HepG2 (cell line): ENCODE measurements around the gene GPR152. TPM values are rescaled to one million over a fixed set of nuclear protein-coding genes. Genes with fewer than 3 reads are reported as not detected.

ENCODE experiments used
- ATF1 ChIP-seq: IDR thresholded peaks from 2 replicates; pipeline ENCODE4 v1.6.1; 2016; ENCODE audit warnings: mild to moderate bottlenecking, control low read depth
- GTF3A ChIP-seq: sonication (generic); formaldehyde crosslinking; conservative IDR thresholded peaks from 2 replicates; pipeline ENCODE4 v1.4.0; 2020; ENCODE audit warnings: mild to moderate bottlenecking, missing genetic modification reagents
- MLLT10 ChIP-seq: sonication (generic); formaldehyde crosslinking; IDR thresholded peaks from 2 replicates; pipeline ENCODE4 v1.4.0; 2020; ENCODE audit warnings: missing genetic modification reagents
- SALL1 ChIP-seq: sonication (generic); formaldehyde crosslinking; IDR thresholded peaks from 2 replicates; pipeline ENCODE4 v1.8.0; 2022; ENCODE audit warnings: mild to moderate bottlenecking, missing genetic modification reagents
- TFE3 ChIP-seq: IDR thresholded peaks from 2 replicates; pipeline ENCODE4 v1.6.1; 2016
- ZBTB37 ChIP-seq: sonication (generic); formaldehyde crosslinking; IDR thresholded peaks from 2 replicates; pipeline ENCODE4 v1.4.0; 2020; ENCODE audit warnings: mild to moderate bottlenecking, missing genetic modification reagents
- ZNF678 ChIP-seq: sonication (generic); formaldehyde crosslinking; IDR thresholded peaks from 2 replicates; pipeline ENCODE4 v1.4.0; 2020; ENCODE audit warnings: mild to moderate bottlenecking, missing genetic modification reagents
- ZSCAN22 ChIP-seq: sonication (generic); formaldehyde crosslinking; IDR thresholded peaks from 2 replicates; pipeline ENCODE4 v1.4.0; 2020; ENCODE audit warnings: mild to moderate bottlenecking, missing genetic modification reagents
- polyA plus RNA-seq, 8 experiments: library from polyadenylated mRNA; depleted of rRNA in 3 of 8; stranded (reverse) in 7 of 8; unstranded in 1 of 8; fragments of >200 nt; fragmentation: Illumina TruSeq in 4 of 8; extraction: Trizol in 4 of 8; gene quantifications; 2 replicates each; pipeline versions ENCODE4 v1.2.1 to v1.2.3, GENCODE V29; 2011 to 2016; ENCODE audit warnings: low read depth in 4 of 8, missing spikeins in 1 of 8, mixed read lengths in 1 of 8; ENCODE audit not compliant: insufficient read depth in 1 of 8
- total RNA-seq, 5 experiments: library from RNA; depleted of rRNA; stranded (reverse); fragments of >200 nt; fragmentation: Illumina TruSeq; extraction: Trizol; gene quantifications; 2 replicates each; pipeline ENCODE4 v1.2.3, GENCODE V29; 2016; ENCODE audit warnings: low read depth in 1 of 5
- TF ChIP-seq, protein P1 (sequence below): sonication (generic); formaldehyde crosslinking; IDR thresholded peaks from 2 replicates; pipeline ENCODE4 v1.4.0; 2020; ENCODE audit warnings: mild to moderate bottlenecking, low read depth, missing genetic modification reagents
- TF ChIP-seq, protein P2 (sequence below): sonication (generic); formaldehyde crosslinking; IDR thresholded peaks from 2 replicates; pipeline ENCODE4 v1.9.0; 2021; ENCODE audit warnings: mild to moderate bottlenecking, missing genetic modification reagents
- TF ChIP-seq, protein P3 (sequence below): sonication (generic); formaldehyde crosslinking; IDR thresholded peaks from 2 replicates; pipeline ENCODE4 v1.4.0; 2020; ENCODE audit warnings: missing genetic modification reagents

The GPR152 gene
- total and polyA plus RNA-seq, 2 of the 13 experiments (the other 11 are each of a cell fraction or from before 2014, with no cell fraction given): not detected

DNA sequence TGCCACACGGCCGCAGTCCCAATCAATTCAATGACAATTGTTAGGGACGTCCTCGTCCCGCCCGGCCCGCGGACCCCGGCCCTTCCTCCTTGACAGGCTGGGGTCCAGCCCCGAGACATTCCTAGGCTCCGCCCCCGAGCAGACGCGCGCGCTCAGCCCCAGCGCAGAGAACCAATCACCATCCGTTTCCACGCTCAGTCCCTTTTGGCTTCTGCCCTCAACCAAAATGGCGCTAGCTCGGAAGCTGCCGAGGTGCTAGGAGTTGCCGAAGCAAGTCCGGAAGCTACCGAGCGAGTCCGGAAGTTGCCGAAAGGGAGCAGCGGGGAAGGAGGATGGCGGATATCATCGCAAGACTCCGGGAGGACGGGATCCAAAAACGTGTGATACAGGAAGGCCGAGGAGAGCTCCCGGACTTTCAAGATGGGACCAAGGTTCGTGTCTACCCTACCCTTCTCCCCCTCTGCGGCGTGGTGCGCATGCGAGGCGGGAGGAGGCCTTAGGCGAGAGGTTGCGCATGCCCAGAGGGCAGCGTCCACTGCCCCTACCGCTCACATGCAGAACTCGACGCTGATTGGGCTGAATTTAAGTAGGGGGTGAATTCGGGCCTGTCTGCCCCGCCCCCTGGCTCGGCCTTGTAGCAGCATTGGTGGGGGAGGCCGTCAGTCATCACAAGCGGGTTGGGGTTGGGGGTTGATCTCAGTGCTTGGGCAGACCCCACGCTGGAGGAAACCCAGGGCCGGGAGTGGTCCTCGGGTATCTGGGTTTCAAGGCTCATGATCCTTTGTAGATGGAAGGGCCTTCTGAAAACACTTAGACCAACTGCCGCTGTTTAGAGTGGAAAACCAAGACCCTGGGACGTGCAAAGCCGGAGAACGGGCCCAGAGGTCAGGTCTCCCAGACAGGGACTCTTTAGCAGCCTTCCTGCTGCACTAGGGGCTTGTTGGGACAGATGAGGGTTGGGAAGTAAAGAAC lies 30.6 kb upstream of the GPR152 start, which contains the start of gene AIP (continued):
- TF ChIP-seq, protein P1, sequence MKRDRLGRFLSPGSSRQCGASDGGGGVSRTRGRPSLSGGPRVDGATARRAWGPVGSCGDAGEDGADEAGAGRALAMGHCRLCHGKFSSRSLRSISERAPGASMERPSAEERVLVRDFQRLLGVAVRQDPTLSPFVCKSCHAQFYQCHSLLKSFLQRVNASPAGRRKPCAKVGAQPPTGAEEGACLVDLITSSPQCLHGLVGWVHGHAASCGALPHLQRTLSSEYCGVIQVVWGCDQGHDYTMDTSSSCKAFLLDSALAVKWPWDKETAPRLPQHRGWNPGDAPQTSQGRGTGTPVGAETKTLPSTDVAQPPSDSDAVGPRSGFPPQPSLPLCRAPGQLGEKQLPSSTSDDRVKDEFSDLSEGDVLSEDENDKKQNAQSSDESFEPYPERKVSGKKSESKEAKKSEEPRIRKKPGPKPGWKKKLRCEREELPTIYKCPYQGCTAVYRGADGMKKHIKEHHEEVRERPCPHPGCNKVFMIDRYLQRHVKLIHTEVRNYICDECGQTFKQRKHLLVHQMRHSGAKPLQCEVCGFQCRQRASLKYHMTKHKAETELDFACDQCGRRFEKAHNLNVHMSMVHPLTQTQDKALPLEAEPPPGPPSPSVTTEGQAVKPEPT: peak; percentile 98
- TF ChIP-seq, protein P2, sequence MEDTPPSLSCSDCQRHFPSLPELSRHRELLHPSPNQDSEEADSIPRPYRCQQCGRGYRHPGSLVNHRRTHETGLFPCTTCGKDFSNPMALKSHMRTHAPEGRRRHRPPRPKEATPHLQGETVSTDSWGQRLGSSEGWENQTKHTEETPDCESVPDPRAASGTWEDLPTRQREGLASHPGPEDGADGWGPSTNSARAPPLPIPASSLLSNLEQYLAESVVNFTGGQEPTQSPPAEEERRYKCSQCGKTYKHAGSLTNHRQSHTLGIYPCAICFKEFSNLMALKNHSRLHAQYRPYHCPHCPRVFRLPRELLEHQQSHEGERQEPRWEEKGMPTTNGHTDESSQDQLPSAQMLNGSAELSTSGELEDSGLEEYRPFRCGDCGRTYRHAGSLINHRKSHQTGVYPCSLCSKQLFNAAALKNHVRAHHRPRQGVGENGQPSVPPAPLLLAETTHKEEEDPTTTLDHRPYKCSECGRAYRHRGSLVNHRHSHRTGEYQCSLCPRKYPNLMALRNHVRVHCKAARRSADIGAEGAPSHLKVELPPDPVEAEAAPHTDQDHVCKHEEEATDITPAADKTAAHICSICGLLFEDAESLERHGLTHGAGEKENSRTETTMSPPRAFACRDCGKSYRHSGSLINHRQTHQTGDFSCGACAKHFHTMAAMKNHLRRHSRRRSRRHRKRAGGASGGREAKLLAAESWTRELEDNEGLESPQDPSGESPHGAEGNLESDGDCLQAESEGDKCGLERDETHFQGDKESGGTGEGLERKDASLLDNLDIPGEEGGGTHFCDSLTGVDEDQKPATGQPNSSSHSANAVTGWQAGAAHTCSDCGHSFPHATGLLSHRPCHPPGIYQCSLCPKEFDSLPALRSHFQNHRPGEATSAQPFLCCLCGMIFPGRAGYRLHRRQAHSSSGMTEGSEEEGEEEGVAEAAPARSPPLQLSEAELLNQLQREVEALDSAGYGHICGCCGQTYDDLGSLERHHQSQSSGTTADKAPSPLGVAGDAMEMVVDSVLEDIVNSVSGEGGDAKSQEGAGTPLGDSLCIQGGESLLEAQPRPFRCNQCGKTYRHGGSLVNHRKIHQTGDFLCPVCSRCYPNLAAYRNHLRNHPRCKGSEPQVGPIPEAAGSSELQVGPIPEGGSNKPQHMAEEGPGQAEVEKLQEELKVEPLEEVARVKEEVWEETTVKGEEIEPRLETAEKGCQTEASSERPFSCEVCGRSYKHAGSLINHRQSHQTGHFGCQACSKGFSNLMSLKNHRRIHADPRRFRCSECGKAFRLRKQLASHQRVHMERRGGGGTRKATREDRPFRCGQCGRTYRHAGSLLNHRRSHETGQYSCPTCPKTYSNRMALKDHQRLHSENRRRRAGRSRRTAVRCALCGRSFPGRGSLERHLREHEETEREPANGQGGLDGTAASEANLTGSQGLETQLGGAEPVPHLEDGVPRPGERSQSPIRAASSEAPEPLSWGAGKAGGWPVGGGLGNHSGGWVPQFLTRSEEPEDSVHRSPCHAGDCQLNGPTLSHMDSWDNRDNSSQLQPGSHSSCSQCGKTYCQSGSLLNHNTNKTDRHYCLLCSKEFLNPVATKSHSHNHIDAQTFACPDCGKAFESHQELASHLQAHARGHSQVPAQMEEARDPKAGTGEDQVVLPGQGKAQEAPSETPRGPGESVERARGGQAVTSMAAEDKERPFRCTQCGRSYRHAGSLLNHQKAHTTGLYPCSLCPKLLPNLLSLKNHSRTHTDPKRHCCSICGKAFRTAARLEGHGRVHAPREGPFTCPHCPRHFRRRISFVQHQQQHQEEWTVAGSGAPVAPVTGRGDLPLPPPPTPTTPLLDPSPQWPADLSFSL: no peak
- TF ChIP-seq SALL1 (CRISPR knock-in tag): peak; percentile 97
- peak; percentile 84 for TF ChIP-seq TFE3 (CRISPR knock-in tag)
- TF ChIP-seq MLLT10 (CRISPR knock-in tag): no peak
- TF ChIP-seq ZSCAN22 (CRISPR knock-in tag): peak; percentile 84; the same call in 1 of the 2 replicates
- TF ChIP-seq ATF1 (CRISPR knock-in tag): peak; percentile 82
- 0 out of 2 replicates have a peak, but pooled peaks have one; percentile 45 for TF ChIP-seq ZBTB37 (CRISPR knock-in tag)
- TF ChIP-seq, protein P3, sequence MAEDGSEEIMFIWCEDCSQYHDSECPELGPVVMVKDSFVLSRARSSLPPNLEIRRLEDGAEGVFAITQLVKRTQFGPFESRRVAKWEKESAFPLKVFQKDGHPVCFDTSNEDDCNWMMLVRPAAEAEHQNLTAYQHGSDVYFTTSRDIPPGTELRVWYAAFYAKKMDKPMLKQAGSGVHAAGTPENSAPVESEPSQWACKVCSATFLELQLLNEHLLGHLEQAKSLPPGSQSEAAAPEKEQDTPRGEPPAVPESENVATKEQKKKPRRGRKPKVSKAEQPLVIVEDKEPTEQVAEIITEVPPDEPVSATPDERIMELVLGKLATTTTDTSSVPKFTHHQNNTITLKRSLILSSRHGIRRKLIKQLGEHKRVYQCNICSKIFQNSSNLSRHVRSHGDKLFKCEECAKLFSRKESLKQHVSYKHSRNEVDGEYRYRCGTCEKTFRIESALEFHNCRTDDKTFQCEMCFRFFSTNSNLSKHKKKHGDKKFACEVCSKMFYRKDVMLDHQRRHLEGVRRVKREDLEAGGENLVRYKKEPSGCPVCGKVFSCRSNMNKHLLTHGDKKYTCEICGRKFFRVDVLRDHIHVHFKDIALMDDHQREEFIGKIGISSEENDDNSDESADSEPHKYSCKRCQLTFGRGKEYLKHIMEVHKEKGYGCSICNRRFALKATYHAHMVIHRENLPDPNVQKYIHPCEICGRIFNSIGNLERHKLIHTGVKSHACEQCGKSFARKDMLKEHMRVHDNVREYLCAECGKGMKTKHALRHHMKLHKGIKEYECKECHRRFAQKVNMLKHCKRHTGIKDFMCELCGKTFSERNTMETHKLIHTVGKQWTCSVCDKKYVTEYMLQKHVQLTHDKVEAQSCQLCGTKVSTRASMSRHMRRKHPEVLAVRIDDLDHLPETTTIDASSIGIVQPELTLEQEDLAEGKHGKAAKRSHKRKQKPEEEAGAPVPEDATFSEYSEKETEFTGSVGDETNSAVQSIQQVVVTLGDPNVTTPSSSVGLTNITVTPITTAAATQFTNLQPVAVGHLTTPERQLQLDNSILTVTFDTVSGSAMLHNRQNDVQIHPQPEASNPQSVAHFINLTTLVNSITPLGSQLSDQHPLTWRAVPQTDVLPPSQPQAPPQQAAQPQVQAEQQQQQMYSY (CRISPR knock-in tag): peak; percentile 67; the same call in 1 of the 2 replicates
- TF ChIP-seq GTF3A: no peak
- TF ChIP-seq ZNF678 (CRISPR knock-in tag): peak; percentile 97; the same call in 1 of the 2 replicates
